Measurements from ENCODE around the gene FGF3. TPM values are rescaled to one million over a fixed set of nuclear protein-coding genes. Genes with fewer than 3 reads are reported as not detected.

FGF3 gene
- total RNA-seq, 2 experiments from 2014 or later = not detected

DNA sequence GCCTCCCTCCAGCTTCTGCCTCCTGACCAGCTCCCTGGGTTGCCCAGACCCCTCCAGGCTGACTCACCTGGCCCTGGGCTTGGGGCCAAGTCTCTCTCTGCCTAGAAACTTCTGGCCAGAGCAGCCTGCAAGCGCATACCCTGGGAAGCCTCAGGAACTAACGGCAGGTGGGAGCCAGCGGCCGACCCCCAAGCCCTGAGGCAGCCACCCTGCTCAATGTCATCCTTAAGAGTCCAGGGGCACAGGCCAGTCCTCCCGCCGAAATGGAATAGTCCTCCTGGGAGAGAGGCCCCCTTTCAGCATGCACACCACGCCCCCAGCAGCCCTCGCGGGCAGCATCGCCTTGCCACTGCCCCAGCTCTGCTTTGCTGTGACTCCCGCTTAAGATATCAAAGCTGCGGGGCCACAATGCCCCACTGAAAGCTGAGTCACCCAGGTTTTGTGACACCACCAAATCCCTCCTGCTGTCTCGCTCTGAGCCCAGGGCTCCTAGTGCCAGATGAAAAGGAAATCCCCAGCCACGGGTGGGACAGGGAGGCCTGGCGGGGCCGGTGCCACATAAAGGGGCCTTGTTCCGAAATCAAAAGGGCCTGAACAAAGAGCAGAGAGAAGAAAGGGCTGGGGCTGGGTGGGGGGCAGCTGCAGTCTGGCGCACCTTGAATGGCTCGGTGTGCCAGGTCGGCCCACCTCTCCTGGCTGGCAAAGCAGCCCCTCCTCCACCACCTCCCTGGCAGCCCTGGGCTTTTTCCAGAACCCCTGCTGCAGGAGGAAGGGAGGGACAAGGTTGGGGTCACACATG is 21.4 kb upstream of the FGF3 start:
- Mint-ChIP-seq H3K36me3 (ENCODE audit: low read depth) (no peaks in the 10 kb centered on the region), H3K9me3 (peaks cover 7% of the 10 kb centered on the region), H3K4me3 (no peak overlapping the region), H3K27me3 (peaks cover 11% of the 10 kb centered on the region), H3K4me1 (peaks cover 2% of the 10 kb centered on the region), H3K27ac (no peak overlapping the region)
- ChIA-PET POLR2A (no interaction called here), CTCF (interaction anchor here (0.6 kb wide), 1 partner anchor 14 kb away, joined by 3 read pairs; no protein-coding TSS in a partner anchor)
- DNase-seq = no peak

DNA sequence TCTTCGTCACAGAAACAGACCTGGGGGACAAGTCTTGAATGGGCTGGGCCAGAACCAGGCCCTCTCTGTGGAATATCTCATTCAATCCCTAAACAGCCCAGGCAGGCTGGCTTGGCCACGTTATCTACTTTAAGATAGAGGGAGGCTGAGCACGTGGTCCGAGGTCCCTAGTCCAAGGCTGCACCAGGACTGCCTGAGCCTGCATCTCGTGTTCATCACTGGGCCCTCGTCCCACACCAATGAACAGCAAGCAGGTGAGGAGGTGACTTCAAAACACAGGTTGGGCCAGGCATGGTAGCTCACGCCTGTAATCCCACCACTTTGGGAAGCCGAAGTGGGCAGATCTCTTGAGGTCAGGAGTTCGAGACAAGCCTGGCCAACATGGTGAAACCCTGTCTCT is 20.3 kb upstream of the FGF3 start:
- Mint-ChIP-seq H3K36me3 (ENCODE audit: low read depth) (no peaks in the 10 kb centered on the region), H3K4me1 (peaks cover 2% of the 10 kb centered on the region), H3K4me3 (no peak overlapping the region), H3K9me3 (peaks cover 7% of the 10 kb centered on the region), H3K27ac (no peak overlapping the region), H3K27me3 (peaks cover 17% of the 10 kb centered on the region)
- ChIA-PET CTCF (interaction anchor here (0.6 to 0.7 kb wide), 2 partner anchors 15 to 45 kb away, joined by 3 read pairs; no protein-coding TSS in a partner anchor), POLR2A (no interaction called here)
- DNase-seq = no peak

DNA sequence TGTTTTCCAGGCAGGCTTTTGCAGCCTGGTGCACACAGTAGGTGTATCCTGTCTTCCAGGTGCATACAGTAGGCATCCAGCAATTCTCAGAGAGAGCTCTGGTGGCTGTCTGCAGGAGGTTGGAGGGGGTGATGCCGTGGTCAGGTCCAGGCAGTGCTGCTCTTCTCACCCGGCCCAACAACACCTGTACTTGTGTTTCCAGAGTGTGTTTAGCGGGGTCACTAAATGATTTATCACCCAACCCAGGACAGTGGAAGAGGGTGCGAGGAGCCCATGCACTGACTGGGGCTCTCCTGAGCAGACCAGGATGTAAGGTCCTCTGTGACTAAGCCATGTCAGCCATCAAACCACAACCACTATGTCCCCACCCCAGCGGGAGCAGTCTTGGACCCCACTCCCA is 18.6 kb upstream of the FGF3 start:
- no peak for DNase-seq
- CTCF ChIA-PET = no interaction called here
- Mint-ChIP-seq H3K27ac (no peak overlapping the region), H3K27me3 (peaks cover 20% of the 10 kb centered on the region), H3K4me1 (peaks cover 2% of the 10 kb centered on the region), H3K36me3 (ENCODE audit: low read depth) (no peaks in the 10 kb centered on the region), H3K9me3 (peaks cover 7% of the 10 kb centered on the region), H3K4me3 (no peak overlapping the region)
- POLR2A ChIA-PET = no interaction called here

DNA sequence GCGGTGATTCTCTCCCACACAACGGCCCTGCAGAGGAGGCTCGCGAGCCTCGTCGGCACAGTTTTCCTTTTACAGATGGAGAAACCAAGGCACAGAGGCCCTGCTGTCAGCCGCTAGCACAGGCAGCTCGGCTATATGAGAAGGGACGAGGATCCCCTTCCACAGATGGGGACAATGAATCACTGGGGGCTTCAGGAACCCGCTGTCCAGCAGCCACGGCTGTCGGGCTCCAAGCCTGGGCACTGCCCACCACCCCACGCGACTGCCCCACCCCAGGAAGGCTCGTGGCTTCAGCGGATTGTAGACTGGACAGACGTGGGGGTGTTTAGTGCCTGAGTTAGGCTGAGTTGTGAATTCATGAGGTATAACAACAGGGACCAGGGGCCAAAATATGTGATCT is 17.2 kb upstream of the FGF3 start:
- Mint-ChIP-seq H3K27ac (no peak overlapping the region), H3K4me3 (no peak overlapping the region), H3K9me3 (peaks cover 4% of the 10 kb centered on the region), H3K4me1 (peaks cover 2% of the 10 kb centered on the region), H3K27me3 (peaks cover 18% of the 10 kb centered on the region), H3K36me3 (ENCODE audit: low read depth) (no peaks in the 10 kb centered on the region)
- no peak for DNase-seq
- ChIA-PET POLR2A (no interaction called here), CTCF (no interaction called here)

DNA sequence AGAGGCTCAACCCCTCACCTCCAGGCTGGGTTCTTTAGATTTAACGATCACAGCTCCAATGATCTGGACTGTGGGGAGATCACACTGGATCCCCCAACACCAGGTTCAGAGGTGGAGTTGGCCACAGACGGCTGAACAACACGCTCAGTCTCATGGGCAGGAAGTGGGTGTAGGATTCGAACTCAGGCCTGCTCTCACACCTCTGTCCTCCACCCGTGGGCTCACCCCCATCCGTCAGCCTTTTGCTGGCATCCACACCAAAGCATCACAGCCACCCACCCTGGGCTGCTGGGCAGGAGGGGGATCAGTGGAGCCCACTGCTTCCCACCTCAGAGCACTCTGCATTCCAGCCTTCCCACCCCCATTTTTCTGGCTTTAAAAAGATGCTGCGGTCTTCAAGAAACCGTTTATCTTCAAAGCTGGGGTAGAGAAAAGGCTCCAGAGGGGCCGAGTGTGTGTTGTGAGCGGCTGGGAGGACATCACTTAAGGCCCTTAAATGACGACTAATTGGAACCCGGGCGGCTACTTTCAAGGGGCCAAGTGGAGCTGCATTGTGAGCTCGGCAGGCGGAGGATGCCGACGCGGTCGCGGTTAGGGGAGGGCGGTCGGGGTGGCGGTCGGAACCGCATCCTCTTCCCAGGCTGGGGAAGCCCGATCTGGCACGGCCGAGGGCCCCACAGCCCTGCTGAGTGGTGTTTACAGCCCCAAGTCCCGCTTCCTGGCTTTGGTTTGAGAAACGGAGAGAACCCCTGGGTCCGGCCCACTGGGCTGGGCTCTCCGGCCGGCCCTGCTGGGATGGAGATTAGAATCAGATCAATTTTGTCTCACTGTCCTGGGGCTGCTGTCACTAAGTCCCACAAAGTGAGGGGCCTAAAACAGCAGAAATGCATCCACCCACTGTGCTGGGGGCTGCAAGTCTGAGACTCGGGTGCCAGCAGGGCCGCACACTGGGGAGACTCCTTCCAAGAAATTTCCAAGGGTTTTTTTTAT is 15.9 kb upstream of the FGF3 start:
- H3K4me1 Mint-ChIP-seq = peaks cover 2% of the 10 kb centered on the region
- no peak overlapping the region for H3K4me3 Mint-ChIP-seq
- ChIA-PET CTCF (no interaction called here), POLR2A (interaction anchor here (0.6 kb wide), 1 partner anchor 99 kb away, joined by 8 read pairs; no protein-coding TSS in a partner anchor)
- no peaks in the 10 kb centered on the region for H3K36me3 Mint-ChIP-seq (ENCODE audit: low read depth)
- H3K27me3 Mint-ChIP-seq = peaks cover 18% of the 10 kb centered on the region
- no peaks in the 10 kb centered on the region for H3K9me3 Mint-ChIP-seq
- DNase-seq = no peak
- H3K27ac Mint-ChIP-seq = no peak overlapping the region

DNA sequence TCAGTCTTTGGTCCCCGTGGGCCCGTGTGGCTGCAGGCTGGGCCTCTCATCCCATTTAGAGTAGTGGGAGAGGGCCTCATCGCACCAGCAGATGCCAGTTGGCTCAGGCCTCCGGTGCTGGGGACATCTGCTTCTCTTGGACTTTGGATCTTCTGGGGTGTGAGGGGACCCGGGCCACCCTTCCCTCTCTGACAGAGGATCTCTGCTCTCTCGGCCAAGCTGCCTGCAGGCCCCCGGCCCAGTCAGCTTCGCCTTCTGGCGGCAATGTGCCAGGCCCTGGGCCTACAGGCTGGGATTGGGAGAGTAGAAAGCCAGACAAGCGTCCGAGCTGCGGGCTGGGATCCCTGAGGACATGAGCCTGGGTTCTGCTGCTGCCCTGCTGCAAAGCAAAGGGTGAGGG is 15.0 kb upstream of the FGF3 start:
- ChIA-PET CTCF (no interaction called here), POLR2A (no interaction called here)
- Mint-ChIP-seq H3K4me1 (peaks cover 2% of the 10 kb centered on the region), H3K9me3 (no peaks in the 10 kb centered on the region), H3K36me3 (ENCODE audit: low read depth) (no peaks in the 10 kb centered on the region), H3K4me3 (no peak overlapping the region), H3K27ac (no peak overlapping the region), H3K27me3 (peaks cover 18% of the 10 kb centered on the region)
- DNase-seq = no peak

DNA sequence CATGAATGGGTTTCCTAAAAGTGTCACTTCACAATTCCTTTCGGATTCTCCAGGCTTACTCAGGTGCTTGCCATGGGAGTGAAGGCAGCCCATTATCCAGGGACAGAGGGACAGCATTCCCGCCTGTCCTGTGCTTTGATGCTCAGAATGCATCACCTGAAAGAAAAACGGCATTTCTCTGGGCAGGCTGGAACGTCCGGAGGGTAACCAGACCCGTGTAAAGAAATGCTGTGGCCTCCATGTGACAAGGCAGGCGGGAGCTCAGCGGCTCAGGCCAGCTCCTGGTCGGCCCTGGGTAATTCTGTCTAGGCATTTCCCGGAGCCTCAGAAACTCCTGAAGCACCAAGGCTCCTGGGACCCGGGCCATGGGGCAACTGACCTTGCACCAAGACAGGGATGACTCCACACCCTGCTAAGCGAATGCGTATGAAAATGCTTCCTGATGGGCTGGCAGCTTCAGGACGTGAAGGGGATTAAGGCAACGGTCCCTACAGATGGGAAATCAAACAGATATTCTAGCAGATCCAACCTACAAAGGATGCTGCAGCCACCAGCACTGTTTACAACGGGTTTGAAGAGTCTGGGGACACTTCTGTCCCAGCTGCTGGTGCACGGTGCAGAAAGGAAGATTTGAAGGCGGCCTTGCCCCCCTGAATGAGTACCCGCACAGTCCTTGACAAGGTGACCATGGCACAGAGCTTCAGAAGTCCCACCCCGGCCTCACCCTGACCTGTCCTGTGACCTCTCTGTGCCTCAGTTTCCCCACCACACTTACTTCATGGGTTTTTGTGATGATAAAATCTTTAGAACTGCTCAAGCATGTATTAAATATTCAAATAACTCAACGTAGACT is 13.6 kb upstream of the FGF3 start:
- Mint-ChIP-seq H3K36me3 (ENCODE audit: low read depth) (no peaks in the 10 kb centered on the region), H3K4me3 (no peak overlapping the region), H3K27me3 (peaks cover 18% of the 10 kb centered on the region), H3K27ac (no peak overlapping the region), H3K4me1 (peaks cover 2% of the 10 kb centered on the region), H3K9me3 (no peaks in the 10 kb centered on the region)
- POLR2A ChIA-PET = no interaction called here
- CTCF ChIA-PET = no interaction called here
- DNase-seq = no peak

DNA sequence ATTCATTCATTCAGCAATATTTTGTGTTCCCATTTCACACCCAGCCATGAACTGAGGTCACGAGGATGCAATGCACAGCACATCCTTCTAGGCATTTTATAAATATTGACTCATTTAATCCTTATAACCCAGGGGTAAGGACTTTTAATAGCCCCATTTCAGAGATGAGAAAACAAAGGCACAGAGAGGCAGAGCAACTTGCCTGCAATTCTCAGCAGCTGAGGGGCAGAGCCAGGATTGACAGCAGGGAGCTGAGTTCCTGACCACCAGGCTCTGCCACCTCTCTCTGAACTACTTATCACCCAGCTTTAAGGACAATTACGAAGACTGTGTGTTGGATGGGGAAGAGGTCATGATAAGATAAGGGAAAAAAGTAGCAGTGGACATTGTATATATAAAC is 12.8 kb upstream of the FGF3 start:
- POLR2A ChIA-PET = no interaction called here
- H3K36me3 Mint-ChIP-seq (ENCODE audit: low read depth) = no peaks in the 10 kb centered on the region
- CTCF ChIA-PET = no interaction called here

DNA sequence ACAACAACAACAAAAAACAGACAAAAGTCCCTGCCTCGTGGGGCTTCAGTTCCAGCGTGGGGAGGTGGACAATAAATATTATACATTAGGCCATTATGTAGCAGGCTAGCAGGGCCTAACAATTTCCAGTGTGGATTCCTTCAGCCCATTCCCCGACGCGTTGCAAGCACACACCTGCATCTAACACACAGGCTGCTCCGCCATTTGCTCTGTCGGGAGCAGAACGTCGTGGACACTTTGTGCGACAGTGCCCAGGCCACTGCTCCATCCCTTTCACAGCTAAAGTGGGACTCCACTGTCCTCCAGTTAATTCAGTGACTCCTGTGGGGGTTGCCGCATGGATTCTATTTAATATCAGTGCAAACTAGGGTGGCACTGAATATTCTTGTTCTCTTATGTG is 10.9 kb upstream of the FGF3 start:
- Mint-ChIP-seq H3K4me1 (no peaks in the 10 kb centered on the region), H3K27me3 (peaks cover 10% of the 10 kb centered on the region), H3K9me3 (no peaks in the 10 kb centered on the region), H3K4me3 (no peak overlapping the region), H3K36me3 (ENCODE audit: low read depth) (no peaks in the 10 kb centered on the region), H3K27ac (no peak overlapping the region)
- DNase-seq = no peak
- POLR2A ChIA-PET = no interaction called here
- CTCF ChIA-PET = interaction anchor here (0.6 kb wide), 1 partner anchor 41 kb away, joined by 6 read pairs; no protein-coding TSS in a partner anchor

More for the DNA sequence above, 12.8 kb upstream of the FGF3 start:
- Mint-ChIP-seq H3K27ac (no peak overlapping the region), H3K4me1 (peaks cover 2% of the 10 kb centered on the region), H3K4me3 (no peak overlapping the region), H3K9me3 (no peaks in the 10 kb centered on the region), H3K27me3 (peaks cover 18% of the 10 kb centered on the region)
- DNase-seq = no peak

DNA sequence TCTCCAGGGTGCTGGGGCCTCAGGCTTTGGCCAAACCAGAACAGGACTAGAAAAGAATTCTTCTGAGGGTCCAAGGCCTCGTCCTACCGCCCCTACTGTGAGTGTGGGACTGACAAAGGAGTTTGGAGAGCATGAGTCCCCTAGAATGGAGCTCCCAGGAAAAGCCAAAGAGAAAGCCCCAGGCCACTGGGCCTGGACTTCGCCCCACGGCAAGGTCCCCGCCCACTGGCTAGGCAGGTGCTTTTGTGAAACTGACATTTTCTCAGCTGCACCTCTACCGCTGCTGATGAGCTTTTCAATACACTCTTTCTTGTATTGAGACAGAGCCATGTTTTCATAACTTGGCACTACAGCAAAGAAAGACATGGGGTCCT is 9.7 kb upstream of the FGF3 start:
- H3K27me3 Mint-ChIP-seq = peaks cover 5% of the 10 kb centered on the region
- H3K36me3 Mint-ChIP-seq (ENCODE audit: low read depth) = no peaks in the 10 kb centered on the region
- DNase-seq = no peak
- H3K9me3 Mint-ChIP-seq = no peaks in the 10 kb centered on the region
- no peak overlapping the region for H3K27ac Mint-ChIP-seq
- H3K4me3 Mint-ChIP-seq = no peak overlapping the region
- POLR2A ChIA-PET = no interaction called here
- CTCF ChIA-PET = no interaction called here
- H3K4me1 Mint-ChIP-seq = no peaks in the 10 kb centered on the region

DNA sequence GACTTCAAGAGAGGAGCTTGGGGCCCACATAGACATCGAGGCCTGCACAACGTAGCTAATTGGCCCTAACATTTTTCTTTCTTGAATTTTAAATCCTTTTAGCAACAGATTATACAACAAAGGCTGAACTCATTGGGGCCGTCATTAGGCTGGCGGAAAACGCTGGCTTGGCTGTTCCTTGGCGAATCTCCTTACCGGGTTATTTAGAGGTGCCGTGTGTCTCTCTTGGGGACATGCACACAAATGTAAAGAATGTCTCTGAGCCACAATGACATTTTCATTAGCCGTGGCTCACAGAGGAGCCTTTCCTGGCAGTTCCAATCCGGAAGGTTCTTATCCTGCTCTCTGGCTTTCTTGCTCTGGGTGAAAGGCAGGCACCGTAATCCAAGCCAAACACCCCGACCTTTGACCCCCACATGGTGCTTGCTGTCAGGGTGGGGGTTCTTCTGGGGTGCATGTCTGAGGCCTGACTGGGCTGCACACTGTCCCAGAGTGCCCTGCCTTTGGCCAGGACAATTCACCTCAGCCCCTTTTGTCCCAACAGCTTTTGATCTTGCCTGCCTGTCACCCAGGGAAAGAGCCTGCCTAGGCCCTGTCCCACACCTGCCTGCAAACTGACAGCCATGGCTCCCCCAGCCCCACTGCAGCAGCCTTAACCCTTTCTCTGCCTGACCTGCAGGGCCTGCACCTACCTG is 9.2 kb upstream of the FGF3 start:
- Mint-ChIP-seq H3K27me3 (peaks cover 2% of the 10 kb centered on the region), H3K27ac (no peak overlapping the region), H3K4me1 (no peaks in the 10 kb centered on the region), H3K4me3 (no peak overlapping the region), H3K36me3 (ENCODE audit: low read depth) (no peaks in the 10 kb centered on the region), H3K9me3 (no peaks in the 10 kb centered on the region)
- DNase-seq = no peak
- POLR2A ChIA-PET = no interaction called here
- CTCF ChIA-PET = no interaction called here

DNA sequence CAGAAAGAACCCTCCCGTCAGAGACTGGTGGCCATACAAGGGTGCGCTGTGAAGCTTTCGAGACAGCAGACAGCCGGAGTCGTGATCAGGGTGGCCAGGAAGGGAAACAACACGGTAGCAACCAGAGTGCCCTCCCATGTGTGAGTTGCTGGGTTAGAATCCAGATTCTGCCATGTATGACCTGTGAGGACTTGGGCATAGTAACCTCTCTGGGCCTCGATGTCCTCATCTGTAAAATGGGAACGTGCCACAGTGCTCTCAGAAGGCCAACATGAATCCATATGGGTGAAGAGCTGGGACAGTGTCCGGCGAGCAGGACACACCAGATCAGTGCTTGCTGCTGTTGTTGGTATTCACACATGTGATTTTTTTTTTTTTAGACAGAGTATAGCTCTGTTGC is 7.6 kb upstream of the FGF3 start:
- Mint-ChIP-seq H3K4me1 (no peaks in the 10 kb centered on the region), H3K27me3 (peaks cover 8% of the 10 kb centered on the region), H3K27ac (no peak overlapping the region), H3K9me3 (no peaks in the 10 kb centered on the region), H3K4me3 (no peak overlapping the region), H3K36me3 (ENCODE audit: low read depth) (no peaks in the 10 kb centered on the region)
- POLR2A ChIA-PET = no interaction called here
- DNase-seq = no peak
- CTCF ChIA-PET = no interaction called here
